ENCODE measurements around the gene TRPV5.
"Not testable (repeated sequence)": the region's sequence is repeated elsewhere in the genome, so short reads cannot be mapped to it uniquely, and the experiment has no call there.

The TRPV5 gene

DNA sequence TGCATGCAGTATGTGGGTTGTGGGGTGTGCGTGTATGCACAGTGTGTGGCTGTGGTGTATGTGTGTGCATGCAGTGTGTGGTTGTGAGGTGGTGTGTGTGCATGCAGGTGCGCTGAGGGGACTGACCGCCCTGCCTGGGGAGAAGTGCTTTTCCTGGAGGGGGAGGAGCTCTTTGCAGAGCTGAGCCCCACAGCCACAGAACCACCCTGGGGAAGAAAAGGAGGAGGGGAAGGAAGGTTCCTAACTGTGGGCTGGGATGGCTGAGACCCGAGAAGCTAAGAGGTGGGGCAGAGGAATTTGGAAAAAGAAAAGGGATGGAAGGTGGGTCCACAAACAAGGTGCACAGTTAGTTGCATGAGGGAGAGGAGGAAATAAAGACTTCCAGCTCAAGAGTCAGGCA, at the start of gene TRPV5:
TRPV5 (minus strand) TSS at position 123 of the 400 bp plus-strand sequence. CDS start 287 bp downstream, outside the sequence.
- DNase-seq (ENCODE audit: low read depth): no peak

DNA sequence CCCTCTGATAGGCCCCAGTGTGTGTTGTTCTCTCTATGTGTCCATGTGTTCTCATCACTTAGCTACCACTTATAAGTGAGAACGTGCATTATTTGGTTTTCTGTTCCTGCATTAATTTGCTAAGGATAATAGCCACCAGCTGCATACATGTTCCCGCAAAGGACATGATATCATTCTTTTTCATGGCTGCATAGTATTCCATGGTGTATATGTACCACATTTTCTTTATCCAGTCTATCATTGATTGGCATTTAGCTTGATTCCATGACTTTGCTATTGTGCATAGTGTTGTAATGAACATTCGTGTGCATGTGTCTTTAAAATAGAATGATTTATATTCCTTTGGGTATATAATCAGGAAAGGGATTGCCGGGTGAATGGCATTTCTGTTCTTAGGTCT, 44.9 kb upstream of the TRPV5 start:
- not testable (repeated sequence) for DNase-seq (ENCODE audit: low read depth)

DNA sequence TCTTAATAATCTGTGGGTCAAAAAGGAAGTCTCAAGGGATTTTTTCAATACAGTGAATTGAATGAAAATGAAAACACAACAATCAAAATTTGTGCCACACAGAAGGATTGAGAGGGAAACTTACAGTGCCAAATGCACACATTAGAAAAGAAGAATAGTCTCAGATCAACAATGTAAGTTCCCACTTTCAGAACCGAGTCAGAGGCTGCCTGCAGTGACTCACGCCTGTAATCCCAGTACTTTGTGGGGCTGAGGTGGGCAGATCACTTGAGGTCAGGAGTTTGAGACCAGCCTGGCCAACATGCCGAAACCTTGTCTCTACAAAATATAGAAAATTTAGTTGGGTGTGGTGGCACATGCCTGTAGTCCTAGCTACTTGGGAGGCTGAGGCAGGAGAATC, 41.1 kb upstream of the TRPV5 start:
- DNase-seq (ENCODE audit: low read depth): no peak

DNA sequence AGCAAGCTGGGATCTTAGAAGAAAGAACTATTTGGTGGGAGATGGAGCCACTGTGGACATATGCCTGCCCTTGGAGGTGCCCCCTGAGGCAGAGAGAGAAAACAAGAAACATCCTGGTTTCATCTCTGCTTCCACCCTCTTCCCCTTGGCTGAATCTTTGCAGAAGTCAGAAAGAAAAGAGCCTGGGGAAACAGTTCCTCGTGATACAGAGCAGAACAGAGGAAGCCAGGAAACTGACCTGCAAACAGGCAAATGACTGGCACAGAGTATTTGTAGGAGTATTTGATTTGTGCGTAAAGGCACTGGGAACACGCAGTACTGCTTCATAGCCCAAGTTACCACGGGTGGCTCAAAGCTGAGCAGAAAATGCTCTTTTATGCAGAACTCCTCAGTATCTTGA, 35.6 kb upstream of the TRPV5 start:
- no peak for DNase-seq (ENCODE audit: low read depth)

DNA sequence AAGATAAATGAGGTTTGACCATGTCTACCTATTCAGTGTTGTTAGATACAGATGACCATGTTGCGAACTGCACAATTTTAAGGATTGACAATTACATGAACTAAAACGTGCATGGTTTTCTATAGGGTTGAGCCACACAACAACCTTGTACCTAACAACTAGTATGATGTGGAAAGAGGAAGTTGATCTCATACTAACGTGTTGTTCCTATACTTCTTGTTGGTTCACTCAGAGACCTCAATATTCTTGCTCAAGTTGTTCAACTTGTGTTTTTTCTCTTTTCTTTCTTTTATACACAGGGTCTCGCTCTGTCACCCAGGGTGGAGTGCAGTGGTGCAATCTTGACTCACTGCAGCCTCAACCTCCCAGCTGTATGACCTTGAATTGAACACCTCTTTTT, 34.7 kb upstream of the TRPV5 start:
- no peak for DNase-seq (ENCODE audit: low read depth)

DNA sequence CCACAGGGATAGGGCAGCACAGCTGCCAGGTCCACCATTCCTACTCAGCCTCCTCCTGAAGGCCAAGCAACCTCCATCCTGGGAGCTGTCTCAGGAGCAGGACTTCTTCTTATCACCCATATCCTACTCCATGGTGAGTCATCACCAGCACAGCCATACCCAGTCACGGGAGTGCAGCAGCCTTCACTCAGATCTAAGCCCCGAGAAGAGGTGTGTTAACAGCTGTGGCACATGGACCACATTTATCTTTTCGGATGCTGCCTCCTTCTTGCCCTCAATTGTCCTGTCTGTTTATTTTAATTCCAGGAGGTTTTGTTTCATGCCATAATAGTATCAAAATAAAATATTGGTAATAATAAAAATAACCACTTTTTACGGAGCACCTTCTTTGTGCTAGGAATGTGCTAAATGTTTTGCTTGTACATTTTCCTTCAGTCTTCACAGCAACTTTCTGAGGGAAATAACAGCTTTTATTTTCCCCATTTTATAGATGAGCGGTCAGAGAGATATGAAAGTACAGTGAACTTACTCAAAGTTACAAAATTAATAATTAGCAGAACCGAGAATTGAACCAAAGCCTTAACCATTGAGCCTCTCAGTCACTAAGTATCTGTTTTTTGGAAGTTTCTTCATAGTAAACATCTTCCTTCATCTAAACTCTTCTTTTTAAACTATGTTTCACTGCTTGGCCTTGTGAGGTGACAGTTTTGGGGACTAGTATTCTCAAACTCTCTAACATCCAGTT, 31.1 kb upstream of the TRPV5 start:
- DNase-seq (ENCODE audit: low read depth): no peak

DNA sequence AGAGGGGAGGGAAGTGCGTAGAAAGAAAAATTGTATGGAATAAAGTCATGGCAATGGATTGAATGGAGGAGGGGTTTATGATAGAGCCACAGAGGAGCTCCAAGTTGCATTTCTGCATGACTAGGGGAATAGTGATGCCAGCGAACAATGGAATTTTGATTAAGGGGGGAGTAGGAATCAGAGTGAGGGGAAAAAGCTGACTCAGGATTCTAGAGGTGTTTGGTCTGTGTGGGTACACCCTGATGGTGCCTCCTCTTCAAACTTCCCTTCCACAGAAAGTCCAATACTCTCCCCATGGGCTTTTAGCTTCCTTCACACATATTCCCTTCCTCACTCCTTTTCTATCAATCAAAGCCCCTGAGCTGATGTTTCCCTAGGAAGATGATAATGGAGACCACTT, 30.4 kb upstream of the TRPV5 start:
- no peak for DNase-seq (ENCODE audit: low read depth)

DNA sequence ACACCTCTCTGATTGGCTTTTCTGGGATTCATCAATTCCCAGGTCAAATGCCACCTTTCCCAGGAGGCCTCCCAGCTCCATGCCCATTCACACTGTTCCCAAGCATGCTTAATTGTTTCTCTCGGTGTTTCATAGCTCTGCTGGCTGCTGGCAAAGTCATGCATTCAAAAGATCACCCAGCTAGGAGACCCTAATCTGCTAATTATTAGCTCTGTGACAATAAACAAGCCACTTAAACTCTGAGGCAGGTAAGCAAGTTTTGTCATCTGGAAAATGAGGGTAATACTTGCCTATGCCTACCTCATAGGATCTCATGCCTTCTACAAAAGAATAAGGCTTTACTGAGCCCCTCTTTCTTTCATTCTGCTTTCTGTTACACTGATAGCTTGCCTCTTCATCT, 29.4 kb upstream of the TRPV5 start:
- no peak for DNase-seq (ENCODE audit: low read depth)

DNA sequence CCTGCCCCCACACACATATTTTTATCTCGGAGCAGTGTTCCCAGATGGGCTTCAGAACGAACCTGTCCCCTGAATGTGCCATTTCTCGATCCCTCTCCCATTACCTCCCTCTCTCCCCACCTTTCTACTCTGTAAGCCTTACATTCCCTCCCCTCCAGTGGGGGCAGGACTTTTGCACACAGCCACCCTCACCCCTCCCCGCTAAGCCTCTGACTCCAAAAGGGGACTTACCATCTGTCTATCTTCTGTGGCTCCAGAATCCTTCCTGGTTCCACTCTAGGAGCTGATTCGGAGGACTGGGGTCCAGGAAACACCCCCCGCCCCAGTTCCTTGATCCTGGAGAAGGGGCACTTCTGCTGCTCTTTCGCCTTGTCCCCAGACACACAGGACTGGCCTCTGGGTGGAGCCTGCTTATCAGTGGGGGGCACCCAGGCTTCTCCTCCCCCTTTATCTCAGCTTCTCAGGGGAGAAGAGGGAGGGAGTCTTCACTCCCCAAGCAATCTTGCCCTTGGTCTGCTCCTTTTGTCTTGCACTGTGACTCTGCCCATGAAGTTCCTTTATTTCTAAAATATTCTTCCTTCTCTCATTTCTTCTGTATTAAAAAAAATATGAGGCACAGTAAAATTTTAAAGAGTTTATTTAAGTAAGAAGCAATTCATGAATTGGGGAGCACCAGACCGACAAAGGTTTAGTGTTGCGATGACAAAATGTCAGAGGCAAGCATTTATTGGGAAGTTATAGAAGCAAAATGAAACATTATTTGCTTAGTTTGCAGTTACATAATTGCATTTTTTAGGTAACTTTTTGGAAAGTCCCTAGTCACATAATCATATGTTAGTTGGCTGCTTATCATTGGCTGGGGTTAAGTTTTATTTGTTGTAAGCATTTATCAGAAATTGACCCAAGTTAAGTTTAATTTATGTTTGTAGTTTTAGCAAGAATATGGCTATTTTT, 28.7 kb upstream of the TRPV5 start, which contains the start of gene KEL:
KEL (minus strand) TSS at position 391 of the 954 bp plus-strand sequence; CDS start at position 234, 157 bp downstream.
- no peak for DNase-seq (ENCODE audit: low read depth)

DNA sequence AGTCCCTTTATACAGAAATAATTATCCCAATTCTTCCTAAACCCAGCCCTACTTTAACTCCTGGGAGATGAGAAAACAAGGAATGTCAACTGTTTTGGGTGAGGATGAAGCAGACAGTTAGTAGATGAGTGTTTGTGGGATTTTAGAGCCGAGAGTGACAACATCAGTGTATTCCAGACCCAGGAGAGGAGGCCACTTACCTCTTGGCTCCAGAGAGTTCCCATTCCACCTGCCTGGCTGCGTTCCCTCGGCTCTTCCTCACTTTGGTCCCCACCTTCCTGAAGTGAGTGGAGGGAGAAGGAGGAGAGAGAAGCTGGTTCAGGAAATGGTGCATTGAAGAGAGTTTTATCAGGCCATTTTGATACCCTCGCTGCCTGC, 28.0 kb upstream of the TRPV5 start:
- DNase-seq (ENCODE audit: low read depth): no peak

DNA sequence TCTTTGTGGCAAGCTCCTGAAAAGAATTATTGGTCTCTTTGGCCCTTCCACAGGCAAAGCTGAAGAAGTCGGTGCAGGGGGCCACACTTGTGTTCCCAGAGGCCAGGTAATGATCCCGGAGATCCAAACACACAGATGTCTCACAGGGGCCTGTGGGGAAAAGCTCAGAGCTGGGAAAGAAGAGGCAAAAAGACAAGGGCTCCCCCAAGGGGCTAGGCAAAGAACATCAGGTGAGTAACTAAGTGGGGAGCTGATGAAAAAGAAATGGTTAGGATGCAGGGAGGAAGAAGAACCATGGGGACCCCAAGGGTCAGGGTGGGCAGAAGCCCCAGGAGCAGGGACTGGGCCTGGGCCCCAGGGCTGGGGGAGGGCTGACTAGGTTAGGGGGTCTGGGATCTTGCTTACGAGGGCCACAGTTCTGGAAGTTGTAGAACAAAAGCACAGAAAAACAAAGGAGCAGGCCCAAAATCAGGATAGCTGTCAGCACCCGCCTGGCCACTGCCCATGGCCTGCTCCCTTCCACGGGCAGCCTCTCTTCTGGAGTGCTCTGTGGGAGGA, 27.5 kb upstream of the TRPV5 start:
- DNase-seq (ENCODE audit: low read depth): no peak

DNA sequence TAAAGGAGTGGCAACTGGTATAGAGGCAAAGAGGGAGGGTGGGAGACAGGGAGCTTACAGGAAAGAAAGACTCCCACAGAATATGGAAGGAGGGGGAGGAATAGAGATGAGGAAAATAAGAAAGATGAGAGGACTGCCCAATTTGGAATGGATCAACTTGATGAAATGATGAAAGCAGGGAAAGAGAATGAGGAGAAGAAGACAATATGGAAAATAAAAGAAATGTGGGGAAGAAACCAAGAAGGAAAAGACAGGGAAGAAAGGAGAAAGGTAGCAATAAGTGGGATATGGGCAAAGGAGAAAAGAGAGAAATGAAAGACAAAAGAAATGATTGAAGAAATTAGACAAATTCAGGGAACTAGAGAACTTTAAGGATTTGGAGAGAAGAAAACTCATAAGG, 25.7 kb upstream of the TRPV5 start:
- DNase-seq (ENCODE audit: low read depth): no peak

DNA sequence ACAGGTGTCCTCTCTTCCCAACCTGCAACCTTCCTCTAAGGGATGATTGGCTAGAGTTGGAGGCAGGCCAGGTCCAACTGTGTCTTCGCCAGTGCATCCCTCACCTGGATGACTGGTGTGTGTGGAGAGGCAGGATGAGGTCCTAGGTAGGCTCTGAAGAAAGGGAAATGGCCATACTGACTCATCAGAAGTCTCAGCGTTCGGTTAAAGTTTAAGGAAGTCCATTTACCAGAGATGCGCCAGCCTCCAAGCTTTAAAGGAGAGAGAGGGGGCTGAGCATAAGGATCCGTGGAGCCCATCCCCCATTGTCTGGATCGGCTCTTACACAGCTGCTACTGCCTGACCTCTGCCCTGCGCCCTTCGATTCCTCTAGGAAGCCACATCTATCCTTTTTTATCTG, 24.2 kb upstream of the TRPV5 start:
- DNase-seq (ENCODE audit: low read depth): no peak

DNA sequence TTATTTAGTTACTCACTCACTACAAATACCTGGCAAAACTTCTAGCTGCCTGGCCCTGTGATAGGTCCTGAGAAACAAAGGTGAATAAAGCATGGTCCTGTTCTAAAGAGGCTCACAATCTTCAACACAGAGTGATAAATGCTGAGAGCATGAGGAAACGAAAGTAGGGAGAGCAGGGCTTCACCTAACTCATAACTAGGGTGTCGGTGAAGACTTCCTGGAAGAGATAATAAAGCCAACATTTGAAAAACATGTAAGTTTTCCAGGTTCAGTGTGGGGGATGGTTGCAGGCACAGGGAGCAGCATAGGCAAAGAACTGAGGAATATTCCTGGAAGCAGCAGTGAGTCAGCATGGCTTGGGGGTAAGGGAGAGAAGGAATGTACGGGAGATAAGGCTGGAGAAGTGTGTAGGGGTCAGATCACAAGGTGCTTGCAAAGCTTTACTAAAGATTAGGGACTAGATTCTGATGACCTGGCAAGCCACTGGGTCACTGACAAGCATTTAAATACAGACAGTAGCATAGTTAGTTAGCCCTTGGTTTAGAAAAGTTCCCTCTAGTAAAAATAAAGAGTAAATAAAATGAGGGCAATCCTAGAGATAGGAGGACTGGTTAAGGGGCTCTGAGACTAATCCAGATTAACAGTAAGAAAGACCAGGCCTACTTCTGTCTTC, 23.5 kb upstream of the TRPV5 start:
- no peak for DNase-seq (ENCODE audit: low read depth)

DNA sequence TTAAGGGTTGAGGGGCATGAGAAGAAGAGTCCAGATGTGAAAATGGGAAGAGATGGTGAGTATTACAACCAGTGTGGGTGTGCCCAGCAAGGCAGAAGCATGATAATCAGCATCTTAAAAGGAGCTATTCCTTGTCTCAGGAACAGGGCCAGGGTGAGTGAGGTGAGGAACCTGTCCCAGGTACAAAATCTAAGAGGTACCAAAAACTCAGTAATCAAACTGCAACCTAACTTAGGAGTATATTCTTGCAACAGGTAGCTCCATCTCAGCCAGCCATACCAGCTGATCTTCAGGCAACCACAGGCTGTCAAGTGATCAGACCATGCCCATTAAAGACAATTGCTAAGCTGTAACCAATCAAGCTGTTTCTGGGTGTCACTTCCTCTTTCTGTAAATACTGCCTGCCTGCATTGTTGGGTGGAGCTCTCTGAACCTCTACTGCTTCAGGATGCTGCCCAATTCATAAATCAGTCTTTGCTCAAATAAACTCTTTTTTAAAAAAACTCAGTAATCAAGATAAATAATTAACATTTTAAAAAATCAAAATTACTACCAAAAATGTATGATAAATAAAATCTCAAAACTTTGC, 21.2 kb upstream of the TRPV5 start:
- DNase-seq (ENCODE audit: low read depth): no peak

DNA sequence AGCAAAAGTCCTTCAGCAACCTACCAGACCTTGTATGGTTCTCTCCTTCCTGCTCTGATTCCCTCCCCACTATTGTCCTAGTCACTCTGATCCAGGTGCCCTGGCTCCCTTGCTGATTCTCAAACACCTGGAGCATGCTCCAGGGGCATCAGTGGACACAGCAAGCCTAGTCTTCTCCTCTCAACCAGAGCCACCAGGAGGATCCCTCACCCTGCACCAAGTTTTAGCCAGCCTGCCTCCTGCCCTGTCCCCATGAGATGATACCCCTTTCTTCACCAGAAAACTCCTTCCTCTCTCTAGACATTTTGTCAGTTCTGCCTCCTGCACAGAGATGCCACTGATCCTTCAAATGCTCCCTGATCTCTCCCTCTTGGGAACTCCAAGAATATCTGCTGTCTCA, 16.7 kb upstream of the TRPV5 start:
- no peak for DNase-seq (ENCODE audit: low read depth)

DNA sequence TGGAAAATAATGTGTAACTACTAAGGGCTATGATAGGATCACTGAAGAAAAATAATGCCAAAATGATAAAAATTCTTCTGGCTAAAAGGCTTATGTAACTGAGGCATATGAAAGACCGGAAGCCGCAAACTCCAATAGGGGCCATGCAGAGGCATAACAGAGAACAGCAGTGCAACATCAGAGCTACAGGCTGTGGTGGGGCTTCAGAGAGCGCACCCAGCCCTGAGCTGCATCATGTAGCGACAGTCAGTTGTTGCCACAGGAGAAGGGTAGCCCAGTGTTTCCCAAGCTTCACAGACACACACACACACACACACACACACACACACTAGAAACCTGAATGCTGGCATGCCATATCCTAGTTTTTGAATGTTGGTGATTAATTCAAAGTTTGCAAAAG, 15.1 kb upstream of the TRPV5 start:
- no peak for DNase-seq (ENCODE audit: low read depth)

DNA sequence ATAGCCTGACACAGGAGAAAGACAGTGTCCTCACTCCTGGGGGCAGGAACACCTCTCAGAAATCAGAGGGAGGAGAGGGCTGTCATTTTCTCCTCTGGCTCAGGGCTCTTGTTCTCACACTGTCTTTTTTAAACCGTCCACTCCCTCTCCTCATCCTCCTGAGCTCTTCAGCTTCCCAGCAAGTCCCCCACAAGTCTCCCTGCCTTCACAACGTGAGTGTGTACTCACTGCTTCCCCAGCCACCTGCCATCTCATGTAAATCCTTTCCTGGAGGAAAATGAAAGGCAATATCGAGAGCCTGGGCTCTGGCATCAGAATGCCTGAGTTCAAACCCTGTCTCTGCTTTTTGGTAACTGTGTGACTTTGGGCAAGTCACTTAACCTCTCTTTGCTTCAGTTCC, 11.5 kb upstream of the TRPV5 start:
- DNase-seq (ENCODE audit: low read depth): no peak

DNA sequence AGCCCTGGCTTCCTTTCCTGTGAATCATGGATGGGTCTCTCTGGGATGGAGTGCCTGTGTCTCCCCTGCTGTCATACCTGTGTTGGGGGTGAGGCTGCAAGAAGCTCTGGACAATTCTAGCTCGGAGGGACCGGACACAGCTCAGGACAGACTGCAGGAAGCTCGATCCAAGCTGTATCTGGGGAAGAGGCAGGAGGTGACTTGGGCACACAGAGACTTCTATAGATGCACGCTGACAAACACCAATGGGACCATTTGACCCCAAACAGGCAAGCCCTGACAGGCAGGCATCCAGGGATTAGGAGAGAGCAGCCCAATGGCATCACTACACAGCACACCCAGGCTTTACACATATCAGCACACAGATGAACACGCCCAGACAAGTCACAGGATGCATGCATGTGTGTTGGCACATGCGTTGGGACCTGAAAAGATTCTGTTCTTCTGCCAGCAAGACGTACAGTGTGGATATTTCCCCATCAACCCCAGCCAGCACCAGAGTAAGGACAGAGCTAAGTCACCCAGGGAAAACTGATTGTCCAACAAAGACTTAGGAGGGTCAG, 10.2 kb upstream of the TRPV5 start:
- no peak for DNase-seq (ENCODE audit: low read depth)

DNA sequence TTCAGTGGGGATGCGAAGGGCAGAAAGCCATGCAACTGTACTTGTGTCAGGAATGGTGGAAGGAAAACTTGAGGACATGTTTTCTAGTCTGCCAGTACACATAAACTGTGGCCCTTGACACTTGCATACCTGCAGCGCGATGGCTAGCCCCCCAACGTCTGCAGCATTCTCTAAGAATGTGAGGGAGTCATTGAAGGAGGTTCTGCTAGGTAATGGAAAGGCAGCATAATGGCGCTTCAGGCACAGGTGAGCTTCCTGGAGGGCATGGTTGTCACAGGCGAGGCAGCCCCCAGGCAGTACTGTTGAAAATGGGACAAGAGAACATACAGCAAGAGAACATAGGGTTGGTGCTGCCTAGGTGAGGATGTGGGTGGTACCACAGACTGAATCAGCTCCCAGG, 9.2 kb upstream of the TRPV5 start:
- no peak for DNase-seq (ENCODE audit: low read depth)

DNA sequence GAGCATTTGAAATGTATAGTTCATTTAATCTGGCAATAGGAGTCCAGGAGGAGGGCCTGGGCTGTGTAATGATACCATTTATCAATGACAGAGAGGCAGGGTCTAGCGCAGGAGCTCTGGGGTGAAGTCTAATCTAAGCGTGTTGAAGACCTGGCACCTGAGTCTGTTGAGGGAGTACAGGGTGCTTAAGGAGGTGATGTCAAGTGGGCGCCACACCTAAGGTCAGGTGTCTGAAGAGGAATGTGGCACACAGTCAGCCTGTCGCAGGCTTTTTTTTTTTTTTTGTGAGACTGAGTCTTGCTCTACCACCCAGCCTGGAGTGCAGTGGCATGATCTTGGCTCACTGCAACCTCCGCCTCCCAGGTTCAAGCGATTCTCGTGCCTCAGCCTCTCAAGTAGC, 8.0 kb upstream of the TRPV5 start:
- DNase-seq (ENCODE audit: low read depth): no peak

Measured in activated T-helper 9 cell treated with anti-CD3 and anti-CD28 coated beads, Interleukin-2, amount 50 U/mL, for 16 hours (primary cell).